ENCODE data around the gene PCNX2.

GRCh38 chr1:233253231-233253831 lies 42.2 kb downstream of the PCNX2 start:
- TF ChIP-seq NFXL1 (IDR thresholded peaks at IDR 0.05; ENCODE audit: borderline replicate concordance) (no peak), ZSCAN29 (IDR thresholded peaks at IDR 0.05) (no peak), FOS (IDR thresholded peaks at IDR 0.05; ENCODE audit: borderline replicate concordance, extremely low read depth, insufficient read length) (no peak), RFX5 (IDR thresholded peaks at IDR 0.05; ENCODE audit: low read depth, low read length) (no peak), POLR2A (IDR thresholded peaks at IDR 0.05; ENCODE audit: low read depth, low read length) (no peak), ASH2L (IDR thresholded peaks at IDR 0.05; ENCODE audit: borderline replicate concordance, low read depth) (no peak), CTCF (IDR thresholded peaks at IDR 0.05 in 2 of 3, conservative IDR thresholded peaks at IDR 0.05 in 1 of 3; ENCODE audit: control insufficient read depth in 2 of 3, extremely low read depth in 1 of 3, insufficient read depth in 1 of 3, low read depth in 3 of 3, low read length in 3 of 3) (no peak), ZNF274 (IDR thresholded peaks at IDR 0.05; ENCODE audit: insufficient read depth, insufficient read length) (no peak), RAD51 (IDR thresholded peaks at IDR 0.05) (no peak)

Data from GM12878 (cell line).